GM12872 (cell line): ENCODE measurements around the gene RHBDL1.

Experiments used
- TF ChIP-seq, protein P1 (sequence below): IDR thresholded peaks from 3 replicates; pipeline ENCODE4 v1.5.1; 2011; ENCODE audit warnings: low read depth, mild to moderate bottlenecking, low read length, moderate library complexity; ENCODE audit not compliant: insufficient read depth

RHBDL1 gene

DNA sequence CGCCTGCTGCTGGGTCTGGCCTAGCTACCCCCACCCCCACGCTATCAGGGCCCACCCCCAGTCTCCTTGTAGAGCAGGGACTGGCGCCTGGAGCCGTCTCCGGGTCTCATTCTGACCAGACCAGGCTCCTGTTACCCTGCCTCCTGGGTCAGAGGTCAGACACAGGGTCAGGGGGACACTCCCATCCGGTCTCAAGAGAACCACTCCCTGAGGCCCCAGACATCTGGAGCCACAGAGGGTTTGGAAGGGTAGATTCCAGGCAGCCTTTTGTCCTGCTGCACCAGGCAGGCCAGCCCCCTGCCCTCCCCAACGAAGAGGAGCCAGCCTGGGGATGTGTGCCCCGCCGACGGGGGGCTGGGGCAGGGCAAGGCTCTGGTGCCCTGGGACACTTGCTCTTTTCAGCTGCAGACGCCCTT is 45.6 kb upstream of the RHBDL1 start:
- TF ChIP-seq, protein P1, sequence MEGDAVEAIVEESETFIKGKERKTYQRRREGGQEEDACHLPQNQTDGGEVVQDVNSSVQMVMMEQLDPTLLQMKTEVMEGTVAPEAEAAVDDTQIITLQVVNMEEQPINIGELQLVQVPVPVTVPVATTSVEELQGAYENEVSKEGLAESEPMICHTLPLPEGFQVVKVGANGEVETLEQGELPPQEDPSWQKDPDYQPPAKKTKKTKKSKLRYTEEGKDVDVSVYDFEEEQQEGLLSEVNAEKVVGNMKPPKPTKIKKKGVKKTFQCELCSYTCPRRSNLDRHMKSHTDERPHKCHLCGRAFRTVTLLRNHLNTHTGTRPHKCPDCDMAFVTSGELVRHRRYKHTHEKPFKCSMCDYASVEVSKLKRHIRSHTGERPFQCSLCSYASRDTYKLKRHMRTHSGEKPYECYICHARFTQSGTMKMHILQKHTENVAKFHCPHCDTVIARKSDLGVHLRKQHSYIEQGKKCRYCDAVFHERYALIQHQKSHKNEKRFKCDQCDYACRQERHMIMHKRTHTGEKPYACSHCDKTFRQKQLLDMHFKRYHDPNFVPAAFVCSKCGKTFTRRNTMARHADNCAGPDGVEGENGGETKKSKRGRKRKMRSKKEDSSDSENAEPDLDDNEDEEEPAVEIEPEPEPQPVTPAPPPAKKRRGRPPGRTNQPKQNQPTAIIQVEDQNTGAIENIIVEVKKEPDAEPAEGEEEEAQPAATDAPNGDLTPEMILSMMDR: no peak

DNA sequence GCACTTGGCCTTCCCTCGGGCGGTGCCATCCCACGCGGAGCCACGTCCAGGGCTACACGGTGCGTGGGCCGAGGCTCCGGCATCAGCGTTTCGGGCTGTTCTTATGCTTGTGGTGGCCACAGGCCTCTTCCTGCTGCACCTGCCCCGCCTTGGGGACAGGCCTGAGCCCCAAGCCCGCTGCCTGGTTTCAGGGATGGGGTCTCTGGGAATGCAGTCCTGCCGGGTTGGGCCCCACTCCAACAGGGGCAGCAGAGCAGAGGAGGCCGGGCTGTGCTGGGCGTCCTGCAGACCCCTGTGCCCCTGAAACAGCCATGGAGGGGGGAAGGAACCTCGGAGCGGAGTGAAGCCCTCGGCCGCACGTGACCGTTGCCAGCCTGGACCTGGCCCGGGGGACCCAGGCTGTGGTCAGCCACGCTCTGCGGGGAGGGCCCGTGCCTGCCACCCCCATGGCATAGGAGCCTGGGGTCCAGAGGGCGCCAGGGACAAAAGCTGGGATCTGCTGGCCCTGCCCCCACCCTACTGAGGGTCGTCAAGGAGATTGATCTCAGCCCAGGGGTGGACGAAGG is 45.1 kb upstream of the RHBDL1 start:
- TF ChIP-seq, protein P1: no peak

DNA sequence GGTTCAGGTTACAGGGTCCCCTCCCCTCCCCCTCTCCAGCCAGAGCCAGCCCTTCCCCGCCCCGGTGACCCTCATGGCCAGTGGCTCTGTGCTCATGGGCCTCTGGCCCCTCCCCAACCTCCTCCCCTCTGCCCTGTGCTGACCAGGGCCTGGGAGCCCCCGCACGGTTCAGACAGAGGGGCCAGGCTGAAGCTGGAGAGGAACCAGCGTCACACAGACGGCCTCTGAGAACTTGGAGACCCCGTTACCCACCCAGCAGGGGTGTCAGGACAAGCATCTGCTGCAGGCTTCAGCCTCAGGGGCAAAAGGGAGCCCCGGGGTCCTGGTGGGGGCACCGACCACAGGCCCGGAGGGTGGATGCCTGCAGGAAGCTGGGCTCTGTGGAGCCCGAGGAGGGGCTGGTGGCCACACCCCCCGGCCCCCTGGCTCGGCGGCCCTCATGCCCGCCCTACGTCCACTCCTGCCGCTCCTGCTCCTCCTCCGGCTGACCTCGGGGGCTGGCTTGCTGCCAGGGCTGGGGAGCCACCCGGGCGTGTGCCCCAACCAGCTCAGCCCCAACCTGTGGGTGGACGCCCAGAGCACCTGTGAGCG is 44.6 kb upstream of the RHBDL1 start, which contains the start of gene WFIKKN1:
Gene WFIKKN1, plus strand, starts transcription at position 171 of the 591 bp plus-strand sequence. Its CDS starts 269 bp downstream, at position 440.
- TF ChIP-seq, protein P1: no peak

DNA sequence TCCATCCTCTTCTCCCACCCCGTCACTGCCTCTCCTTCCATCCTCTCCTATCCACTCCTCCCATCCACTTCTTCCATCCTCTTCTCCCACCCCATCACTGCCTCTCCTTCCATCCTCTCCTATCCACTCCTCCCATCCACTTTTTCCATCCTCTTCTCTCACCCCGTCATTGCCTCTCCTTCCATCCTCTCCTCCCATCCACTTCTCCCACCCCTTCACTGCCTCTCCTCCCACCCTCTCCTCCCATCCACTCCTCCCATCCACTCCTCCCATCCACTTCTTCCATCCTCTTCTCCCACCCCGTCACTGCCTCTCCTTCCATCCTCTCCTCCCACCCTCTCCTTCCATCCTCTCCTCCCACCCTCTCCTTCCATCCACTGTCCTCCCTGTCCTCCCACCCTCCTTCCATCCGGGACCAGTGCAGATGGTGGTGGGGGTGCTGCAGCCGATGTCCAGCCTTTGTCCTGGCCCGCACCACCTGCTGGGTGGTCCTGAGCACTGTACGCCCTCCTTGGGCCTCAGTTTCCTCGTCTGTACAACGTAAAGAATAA is 43.6 kb upstream of the RHBDL1 start:
- TF ChIP-seq, protein P1: no peak

DNA sequence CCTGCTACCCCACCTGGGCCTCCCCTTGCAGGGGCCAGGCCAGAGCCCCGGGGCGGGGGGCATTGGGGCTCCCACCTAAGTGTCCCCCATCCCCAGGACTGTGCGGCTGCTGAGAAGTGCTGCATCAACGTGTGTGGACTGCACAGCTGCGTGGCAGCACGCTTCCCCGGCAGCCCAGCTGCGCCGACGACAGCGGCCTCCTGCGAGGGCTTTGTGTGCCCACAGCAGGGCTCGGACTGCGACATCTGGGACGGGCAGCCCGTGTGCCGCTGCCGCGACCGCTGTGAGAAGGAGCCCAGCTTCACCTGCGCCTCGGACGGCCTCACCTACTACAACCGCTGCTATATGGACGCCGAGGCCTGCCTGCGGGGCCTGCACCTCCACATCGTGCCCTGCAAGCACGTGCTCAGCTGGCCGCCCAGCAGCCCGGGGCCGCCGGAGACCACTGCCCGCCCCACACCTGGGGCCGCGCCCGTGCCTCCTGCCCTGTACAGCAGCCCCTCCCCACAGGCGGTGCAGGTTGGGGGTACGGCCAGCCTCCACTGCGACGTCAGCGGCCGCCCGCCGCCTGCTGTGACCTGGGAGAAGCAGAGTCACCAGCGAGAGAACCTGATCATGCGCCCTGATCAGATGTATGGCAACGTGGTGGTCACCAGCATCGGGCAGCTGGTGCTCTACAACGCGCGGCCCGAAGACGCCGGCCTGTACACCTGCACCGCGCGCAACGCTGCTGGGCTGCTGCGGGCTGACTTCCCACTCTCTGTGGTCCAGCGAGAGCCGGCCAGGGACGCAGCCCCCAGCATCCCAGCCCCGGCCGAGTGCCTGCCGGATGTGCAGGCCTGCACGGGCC is 42.8 kb upstream of the RHBDL1 start:
- TF ChIP-seq, protein P1: no peak

DNA sequence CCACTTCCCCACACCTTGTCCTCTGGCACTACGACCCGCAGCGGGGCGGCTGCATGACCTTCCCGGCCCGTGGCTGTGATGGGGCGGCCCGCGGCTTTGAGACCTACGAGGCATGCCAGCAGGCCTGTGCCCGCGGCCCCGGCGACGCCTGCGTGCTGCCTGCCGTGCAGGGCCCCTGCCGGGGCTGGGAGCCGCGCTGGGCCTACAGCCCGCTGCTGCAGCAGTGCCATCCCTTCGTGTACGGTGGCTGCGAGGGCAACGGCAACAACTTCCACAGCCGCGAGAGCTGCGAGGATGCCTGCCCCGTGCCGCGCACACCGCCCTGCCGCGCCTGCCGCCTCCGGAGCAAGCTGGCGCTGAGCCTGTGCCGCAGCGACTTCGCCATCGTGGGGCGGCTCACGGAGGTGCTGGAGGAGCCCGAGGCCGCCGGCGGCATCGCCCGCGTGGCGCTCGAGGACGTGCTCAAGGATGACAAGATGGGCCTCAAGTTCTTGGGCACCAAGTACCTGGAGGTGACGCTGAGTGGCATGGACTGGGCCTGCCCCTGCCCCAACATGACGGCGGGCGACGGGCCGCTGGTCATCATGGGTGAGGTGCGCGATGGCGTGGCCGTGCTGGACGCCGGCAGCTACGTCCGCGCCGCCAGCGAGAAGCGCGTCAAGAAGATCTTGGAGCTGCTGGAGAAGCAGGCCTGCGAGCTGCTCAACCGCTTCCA is 42.0 kb upstream of the RHBDL1 start:
- TF ChIP-seq, protein P1: no peak
